HepG2 (cell line): ENCODE data around the gene PLIN4. TPM values are rescaled to one million over a fixed set of nuclear protein-coding genes. Genes with fewer than 3 reads are reported as not detected.

Source experiments
- CSRNP1 ChIP-seq: sonication (generic); formaldehyde crosslinking; IDR thresholded peaks from 2 replicates; pipeline ENCODE4 v1.8.1; 2023; ENCODE audit warnings: mild to moderate bottlenecking, missing genetic modification reagents
- CTCF ChIP-seq: sonication (generic); formaldehyde crosslinking; IDR thresholded peaks from 2 replicates; pipeline ENCODE4 v1.5.0; 2020; ENCODE audit warnings: mild to moderate bottlenecking, missing genetic modification reagents, moderate library complexity
- HES4 ChIP-seq: sonication (generic); formaldehyde crosslinking; IDR thresholded peaks from 2 replicates; pipeline ENCODE4 v1.9.0; 2021; ENCODE audit warnings: mild to moderate bottlenecking, missing genetic modification reagents, borderline replicate concordance
- HMG20B ChIP-seq: conservative IDR thresholded peaks from 2 replicates; pipeline ENCODE4 v1.6.1; 2016; ENCODE audit warnings: missing genetic modification reagents, missing compliant biosample characterization
- HNRNPUL1 ChIP-seq: fragments of 200-400 bp; formaldehyde crosslinking; IDR thresholded peaks from 2 replicates; pipeline ENCODE4 v1.6.1; 2017; ENCODE audit warnings: low read depth, mild to moderate bottlenecking, low read length, moderate library complexity
- HOXA5 ChIP-seq: sonication (generic); formaldehyde crosslinking; IDR thresholded peaks from 2 replicates; pipeline ENCODE4 v1.4.0; 2020; ENCODE audit warnings: missing genetic modification reagents
- IRX3 ChIP-seq: sonication (generic); formaldehyde crosslinking; IDR thresholded peaks from 2 replicates; pipeline ENCODE4 v1.8.1; 2023; ENCODE audit warnings: mild to moderate bottlenecking, low read depth, missing genetic modification reagents, borderline replicate concordance
- KDM2A ChIP-seq: sonication (generic); formaldehyde crosslinking; IDR thresholded peaks from 2 replicates; pipeline ENCODE4 v1.4.0; 2020; ENCODE audit warnings: low read depth, missing genetic modification reagents, borderline replicate concordance
- KDM3A ChIP-seq: IDR thresholded peaks from 2 replicates; pipeline ENCODE4 v1.6.1; 2018; ENCODE audit warnings: low read depth, missing compliant biosample characterization
- MEIS2 ChIP-seq: sonication (generic); formaldehyde crosslinking; IDR thresholded peaks from 2 replicates; pipeline ENCODE4 v1.9.0; 2021; ENCODE audit warnings: mild to moderate bottlenecking, missing genetic modification reagents
- MYPOP ChIP-seq: sonication (generic); formaldehyde crosslinking; IDR thresholded peaks from 2 replicates; pipeline ENCODE4 v1.8.1; 2023; ENCODE audit warnings: mild to moderate bottlenecking, moderate library complexity, missing genetic modification reagents
- MZF1 ChIP-seq: sonication (generic); formaldehyde crosslinking; IDR thresholded peaks from 2 replicates; pipeline ENCODE4 v1.8.1; 2023; ENCODE audit warnings: mild to moderate bottlenecking, missing genetic modification reagents, borderline replicate concordance
- NCOA2 ChIP-seq: sonication (generic); formaldehyde crosslinking; IDR thresholded peaks from 2 replicates; pipeline ENCODE4 v1.8.0; 2022; ENCODE audit warnings: inconsistent platforms
- NFE2L1 ChIP-seq: sonication (generic); formaldehyde crosslinking; IDR thresholded peaks from 2 replicates; pipeline ENCODE4 v1.4.0; 2020; ENCODE audit warnings: missing genetic modification reagents, mild to moderate bottlenecking, borderline replicate concordance
- NONO ChIP-seq, 2 experiments: fragments of 450-650 bp in 1 of 2; sonication (generic) in 1 of 2; formaldehyde crosslinking in 1 of 2; IDR thresholded peaks in 1 of 2; conservative IDR thresholded peaks in 1 of 2; 2 replicates each; pipeline versions ENCODE4 v1.6.1 to v1.8.0; 2017 to 2022; ENCODE audit warnings: mild to moderate bottlenecking in 1 of 2, missing genetic modification reagents in 1 of 2, moderate library complexity in 1 of 2
- POLR2AphosphoS5 ChIP-seq: IDR thresholded peaks from 2 replicates; pipeline ENCODE4 v1.6.1; 2012; ENCODE audit warnings: low read depth, low read length
- RFX1 ChIP-seq: fragments of 450-650 bp; IDR thresholded peaks from 2 replicates; pipeline ENCODE4 v1.6.1; 2017
- TEAD3 ChIP-seq: optimal IDR thresholded peaks from 2 replicates; pipeline ENCODE3; 2016; ENCODE audit warnings: borderline replicate concordance
- TOE1 ChIP-seq: sonication (generic); formaldehyde crosslinking; IDR thresholded peaks from 2 replicates; pipeline ENCODE4 v1.4.0; 2020; ENCODE audit warnings: mild to moderate bottlenecking, missing genetic modification reagents
- TP53 ChIP-seq: sonication (generic); formaldehyde crosslinking; conservative IDR thresholded peaks from 2 replicates; pipeline ENCODE4 v1.4.0; 2020; ENCODE audit warnings: missing genetic modification reagents
- ZBTB38 ChIP-seq: sonication (generic); formaldehyde crosslinking; IDR thresholded peaks from 2 replicates; pipeline ENCODE4 v1.5.1; 2020; ENCODE audit warnings: mild to moderate bottlenecking, missing genetic modification reagents
- ZBTB7A ChIP-seq: sonication (generic); formaldehyde crosslinking; IDR thresholded peaks from 2 replicates; pipeline ENCODE4 v1.8.0; 2022; ENCODE audit warnings: mild to moderate bottlenecking, missing genetic modification reagents
- ZNF367 ChIP-seq: sonication (generic); formaldehyde crosslinking; IDR thresholded peaks from 2 replicates; pipeline ENCODE4 v1.4.0; 2020; ENCODE audit warnings: missing genetic modification reagents, borderline replicate concordance
- ZNF468 ChIP-seq: sonication (generic); formaldehyde crosslinking; IDR thresholded peaks from 2 replicates; pipeline ENCODE4 v1.8.0; 2022; ENCODE audit warnings: mild to moderate bottlenecking, moderate library complexity, missing genetic modification reagents
- polyA plus RNA-seq, 8 experiments: library from polyadenylated mRNA; depleted of rRNA in 3 of 8; stranded (reverse) in 7 of 8; unstranded in 1 of 8; fragments of >200 nt; fragmentation: Illumina TruSeq in 4 of 8; extraction: Trizol in 4 of 8; gene quantifications; 2 replicates each; pipeline versions ENCODE4 v1.2.1 to v1.2.3, GENCODE V29; 2011 to 2016; ENCODE audit warnings: low read depth in 4 of 8, missing spikeins in 1 of 8, mixed read lengths in 1 of 8; ENCODE audit not compliant: insufficient read depth in 1 of 8
- total RNA-seq, 5 experiments: library from RNA; depleted of rRNA; stranded (reverse); fragments of >200 nt; fragmentation: Illumina TruSeq; extraction: Trizol; gene quantifications; 2 replicates each; pipeline ENCODE4 v1.2.3, GENCODE V29; 2016; ENCODE audit warnings: low read depth in 1 of 5

PLIN4 gene
- total and polyA plus RNA-seq, 2 of the 13 experiments (the other 11 are each of a cell fraction or from before 2014, with no cell fraction given): 1.1 to 1.3 TPM

- peak; percentile 53; the same call in 1 of the 2 replicates for TF ChIP-seq NCOA2 (CRISPR knock-in tag)
- TF ChIP-seq ZNF468 (CRISPR knock-in tag): no peak
- peak; percentile 55; the same call in 1 of the 2 replicates for TF ChIP-seq ZBTB38 (CRISPR knock-in tag)
- no peak for TF ChIP-seq HES4 (CRISPR knock-in tag)
- no peak for TF ChIP-seq NFE2L1
- TF ChIP-seq HMG20B (CRISPR knock-in tag): 0 out of 2 replicates have a peak, but pooled peaks have one; percentile 21
- no peak for TF ChIP-seq HNRNPUL1
- no peak for TF ChIP-seq HOXA5 (CRISPR knock-in tag)
- no peak for TF ChIP-seq CSRNP1 (CRISPR knock-in tag)
- no peak for TF ChIP-seq MYPOP (CRISPR knock-in tag)
- no peak for TF ChIP-seq NONO (IDR thresholded peaks at IDR 0.05)
- peak; percentile 61; the same call in 1 of the 2 replicates for TF ChIP-seq NONO (CRISPR knock-in tag; conservative IDR thresholded peaks at IDR 0.05)
- no peak for TF ChIP-seq ZNF367 (CRISPR knock-in tag)
- no peak for TF ChIP-seq RFX1
- TF ChIP-seq TOE1 (CRISPR knock-in tag): no peak
- no peak for TF ChIP-seq MZF1
- TF ChIP-seq KDM2A (CRISPR knock-in tag): peak; percentile 57; the same call in 1 of the 2 replicates
- peak; percentile 61 for TF ChIP-seq TEAD3 (CRISPR knock-in tag)
- TF ChIP-seq POLR2AphosphoS5: no peak
- peak; percentile 50; the same call in 1 of the 2 replicates for TF ChIP-seq ZBTB7A
- peak; percentile 55; the same call in 1 of the 2 replicates for TF ChIP-seq KDM3A
- TF ChIP-seq MEIS2: 0 out of 2 replicates have a peak, but pooled peaks have one; percentile 21
- TF ChIP-seq IRX3 (CRISPR knock-in tag): no peak; the same call in 1 of the 2 replicates
- TF ChIP-seq CTCF (CRISPR knock-in tag): peak; percentile 95
- no peak for TF ChIP-seq TP53 (CRISPR knock-in tag)
These were observed 5.2 kb upstream of the PLIN4 start (continued) for GRCh38 chr19:4523306-4524110.
